HepG2 (cell line): Measurements from ENCODE around the gene UNC13D. TPM values are rescaled to one million over a fixed set of nuclear protein-coding genes. Genes with fewer than 3 reads are reported as not detected.

Experiments used
- ARID4A ChIP-seq: sonication (generic); formaldehyde crosslinking; IDR thresholded peaks from 2 replicates; pipeline ENCODE4 v1.5.0; 2020; ENCODE audit warnings: mild to moderate bottlenecking, missing genetic modification reagents, borderline replicate concordance
- HOXA3 ChIP-seq: sonication (generic); formaldehyde crosslinking; IDR thresholded peaks from 2 replicates; pipeline ENCODE4 v1.5.0; 2020; ENCODE audit warnings: missing genetic modification reagents
- HOXA5 ChIP-seq: sonication (generic); formaldehyde crosslinking; IDR thresholded peaks from 2 replicates; pipeline ENCODE4 v1.4.0; 2020; ENCODE audit warnings: missing genetic modification reagents
- JUNB ChIP-seq: sonication (generic); formaldehyde crosslinking; IDR thresholded peaks from 2 replicates; pipeline ENCODE4 v1.8.0; 2022; ENCODE audit warnings: missing genetic modification reagents, mild to moderate bottlenecking, borderline replicate concordance
- NONO ChIP-seq, 2 experiments: fragments of 450-650 bp in 1 of 2; sonication (generic) in 1 of 2; formaldehyde crosslinking in 1 of 2; IDR thresholded peaks in 1 of 2; conservative IDR thresholded peaks in 1 of 2; 2 replicates each; pipeline versions ENCODE4 v1.6.1 to v1.8.0; 2017 to 2022; ENCODE audit warnings: mild to moderate bottlenecking in 1 of 2, missing genetic modification reagents in 1 of 2, moderate library complexity in 1 of 2
- NRL ChIP-seq: sonication (generic); formaldehyde crosslinking; IDR thresholded peaks from 2 replicates; pipeline ENCODE4 v1.5.0; 2020; ENCODE audit warnings: missing genetic modification reagents, mild to moderate bottlenecking, moderate library complexity, borderline replicate concordance
- TEAD3 ChIP-seq: optimal IDR thresholded peaks from 2 replicates; pipeline ENCODE3; 2016; ENCODE audit warnings: borderline replicate concordance
- THAP11 ChIP-seq: IDR thresholded peaks from 2 replicates; pipeline ENCODE4 v1.6.1; 2016; ENCODE audit warnings: missing biosample characterization, missing genetic modification reagents
- THAP9 ChIP-seq: sonication (generic); formaldehyde crosslinking; IDR thresholded peaks from 2 replicates; pipeline ENCODE4; 2020; ENCODE audit warnings: missing genetic modification reagents, mild to moderate bottlenecking, borderline replicate concordance
- ZFP36 ChIP-seq: fragments of 150-350 bp; IDR thresholded peaks from 2 replicates; pipeline ENCODE4 v1.6.1; 2018; ENCODE audit warnings: borderline replicate concordance, low read length, low read depth; ENCODE audit not compliant: partially characterized antibody
- ZNF253 ChIP-seq: sonication (generic); formaldehyde crosslinking; IDR thresholded peaks from 2 replicates; pipeline ENCODE4 v1.8.0; 2022; ENCODE audit warnings: mild to moderate bottlenecking, missing genetic modification reagents, borderline replicate concordance
- ZNF292 ChIP-seq: sonication (generic); formaldehyde crosslinking; IDR thresholded peaks from 2 replicates; pipeline ENCODE4 v1.8.1; 2022; ENCODE audit warnings: mild to moderate bottlenecking, low read depth, missing genetic modification reagents, borderline replicate concordance
- ZNF574 ChIP-seq: sonication (generic); formaldehyde crosslinking; IDR thresholded peaks from 2 replicates; pipeline ENCODE4 v1.4.0; 2020; ENCODE audit warnings: missing genetic modification reagents
- ZNF576 ChIP-seq: sonication (generic); formaldehyde crosslinking; IDR thresholded peaks from 2 replicates; pipeline ENCODE4 v1.4.0; 2020; ENCODE audit warnings: mild to moderate bottlenecking, missing genetic modification reagents
- ZSCAN21 ChIP-seq: sonication (generic); formaldehyde crosslinking; IDR thresholded peaks from 2 replicates; pipeline ENCODE4 v1.8.0; 2022; ENCODE audit warnings: mild to moderate bottlenecking, missing genetic modification reagents, moderate library complexity, borderline replicate concordance
- polyA plus RNA-seq, 8 experiments: library from polyadenylated mRNA; depleted of rRNA in 3 of 8; stranded (reverse) in 7 of 8; unstranded in 1 of 8; fragments of >200 nt; fragmentation: Illumina TruSeq in 4 of 8; extraction: Trizol in 4 of 8; gene quantifications; 2 replicates each; pipeline versions ENCODE4 v1.2.1 to v1.2.3, GENCODE V29; 2011 to 2016; ENCODE audit warnings: low read depth in 4 of 8, missing spikeins in 1 of 8, mixed read lengths in 1 of 8; ENCODE audit not compliant: insufficient read depth in 1 of 8
- total RNA-seq, 5 experiments: library from RNA; depleted of rRNA; stranded (reverse); fragments of >200 nt; fragmentation: Illumina TruSeq; extraction: Trizol; gene quantifications; 2 replicates each; pipeline ENCODE4 v1.2.3, GENCODE V29; 2016; ENCODE audit warnings: low read depth in 1 of 5

The UNC13D gene
- total and polyA plus RNA-seq, 2 of the 13 experiments (the other 11 are each of a cell fraction or from before 2014, with no cell fraction given) = 29.7 to 42.7 TPM

DNA sequence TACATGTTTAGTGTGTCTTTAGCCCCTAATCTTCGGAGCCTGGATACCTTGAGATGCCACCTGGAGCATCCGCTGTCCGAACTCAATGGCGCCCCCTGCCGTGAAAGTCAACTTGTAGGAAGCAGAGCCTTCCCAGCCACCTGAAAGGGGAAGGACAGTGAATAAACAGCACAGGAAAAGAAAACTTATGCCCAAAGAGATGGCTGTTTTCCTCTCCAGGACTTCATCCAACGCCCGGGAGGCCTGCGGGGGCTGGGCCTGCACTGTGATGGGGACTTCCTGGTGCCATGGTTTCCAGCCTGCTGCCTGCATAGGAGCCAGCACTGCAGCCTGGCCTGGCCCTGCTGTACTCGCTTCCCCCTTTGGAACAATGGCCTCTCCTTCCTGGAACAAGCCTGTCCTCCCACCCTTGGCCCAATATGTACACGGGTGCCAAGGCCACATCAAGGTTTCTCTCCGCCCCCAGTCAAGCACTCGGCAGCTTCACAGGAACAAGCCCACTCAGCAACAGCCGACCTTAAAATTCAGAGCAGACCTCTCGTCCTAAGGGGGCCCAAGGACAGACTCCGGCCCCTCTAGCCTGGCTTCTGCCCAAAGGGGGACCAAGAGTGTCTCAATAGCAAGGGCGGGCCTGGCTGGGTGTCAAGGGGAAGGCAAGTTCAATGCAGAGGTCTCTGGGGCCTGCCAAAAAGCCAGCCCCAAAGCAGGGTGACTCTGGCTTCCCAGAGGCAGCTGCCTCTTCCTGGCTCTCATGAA, 4.5 kb upstream of the UNC13D start (continued):
- TF ChIP-seq ZNF574 (CRISPR knock-in tag) (peak; percentile 53; the same call in 1 of the 2 replicates), NRL (CRISPR knock-in tag) (peak; percentile 82), NONO (IDR thresholded peaks at IDR 0.05) (no peak), NONO (CRISPR knock-in tag; conservative IDR thresholded peaks at IDR 0.05) (peak; percentile 76; the same call in 1 of the 2 replicates), TEAD3 (peak; percentile 51), THAP9 (peak; percentile 52; the same call in 1 of the 2 replicates), JUNB (CRISPR knock-in tag) (no peak), ZNF253 (CRISPR knock-in tag) (peak; percentile 80; the same call in 1 of the 2 replicates), THAP11 (CRISPR knock-in tag) (peak; percentile 16; the same call in 1 of the 2 replicates), ZFP36 (no peak), ZNF292 (CRISPR knock-in tag) (0 out of 2 replicates have a peak, but pooled peaks have one; percentile 24), ARID4A (CRISPR knock-in tag) (peak; percentile 51; the same call in 1 of the 2 replicates), ZNF576 (CRISPR knock-in tag) (no peak), HOXA5 (CRISPR knock-in tag) (peak; percentile 18; the same call in 1 of the 2 replicates), ZSCAN21 (CRISPR knock-in tag) (0 out of 2 replicates have a peak, but pooled peaks have one; percentile 33), HOXA3 (peak; percentile 60)
